ENCODE measurements around the gene MYL10.

MYL10 gene

DNA sequence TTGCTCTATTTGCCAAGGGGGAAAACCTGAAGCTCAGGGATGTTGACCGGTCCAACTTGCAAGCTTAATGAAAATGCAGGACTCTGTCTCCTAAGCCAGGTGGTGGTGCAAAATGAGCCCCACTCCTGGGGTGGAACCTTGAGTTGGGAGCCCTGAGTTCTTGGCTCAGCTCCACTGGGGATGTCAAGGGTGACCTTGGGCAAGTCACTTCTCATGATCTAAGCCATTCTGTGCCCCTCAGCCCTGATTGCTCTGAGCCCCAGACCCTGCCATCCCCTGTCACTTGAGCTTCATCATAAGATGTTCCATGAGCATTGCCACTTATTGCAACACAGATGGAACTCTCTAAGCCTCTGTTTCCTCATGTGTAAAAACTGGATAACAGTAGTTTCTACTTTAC lies 33.9 kb downstream of the MYL10 start:
- no peak for DNase-seq

DNA sequence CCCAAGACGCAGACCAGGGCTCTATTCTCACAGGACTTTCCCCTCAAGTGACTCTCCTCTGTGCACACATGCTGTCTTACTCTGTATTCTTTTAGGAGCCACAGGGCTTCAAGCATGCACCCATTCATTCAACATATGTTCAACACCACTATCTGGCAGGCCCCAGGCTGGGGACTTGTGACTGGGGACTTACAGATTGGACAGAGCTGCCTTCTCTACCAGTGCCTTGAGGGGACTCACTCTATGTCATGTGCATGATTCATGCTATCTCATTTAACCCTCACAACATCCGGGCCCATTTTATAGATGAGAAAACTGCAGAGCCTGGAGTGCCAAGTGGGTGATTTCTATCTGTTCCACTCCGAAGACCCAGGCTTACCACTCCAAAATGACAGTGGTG lies 34.3 kb downstream of the MYL10 start:
- no peak for DNase-seq

DNA sequence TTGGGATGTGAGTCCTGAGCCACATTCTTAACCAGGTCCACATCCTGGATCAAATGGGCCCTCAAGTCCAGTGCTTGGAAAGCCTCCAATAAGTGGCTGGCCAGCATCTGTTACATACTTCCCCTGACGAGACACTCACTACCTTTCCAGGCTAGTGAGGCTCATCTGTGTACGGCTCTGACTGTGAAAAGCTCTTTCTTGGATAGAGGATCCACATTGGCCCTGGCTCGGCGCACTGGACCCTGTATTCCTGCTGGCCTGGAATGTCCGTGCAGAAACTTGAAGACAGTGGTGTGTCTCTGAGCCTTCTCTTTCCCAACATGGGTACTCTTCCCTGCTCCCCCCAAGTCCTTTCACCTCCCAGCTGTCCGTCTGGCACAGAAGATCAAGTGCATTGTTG lies 35.5 kb downstream of the MYL10 start:
- DNase-seq, result no peak

DNA sequence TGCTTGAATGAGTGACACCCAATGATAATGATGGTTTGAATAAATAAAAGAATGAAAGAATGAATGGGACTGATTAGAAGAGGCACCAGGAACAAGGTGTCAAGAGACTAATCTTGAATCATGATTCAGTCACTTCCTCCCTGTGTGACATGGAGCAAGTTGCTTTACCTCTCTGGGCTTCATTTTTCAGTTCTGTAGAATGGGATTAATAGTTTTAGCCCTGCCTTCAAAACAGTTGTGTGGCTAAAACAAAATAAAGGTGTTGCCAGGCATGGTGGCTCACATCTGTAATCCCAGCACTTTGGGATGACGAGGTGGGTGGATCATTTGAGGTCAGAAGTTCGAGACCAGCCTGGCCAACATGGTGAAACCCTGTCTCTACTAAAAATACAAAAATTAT lies 37.6 kb downstream of the MYL10 start:
- DNase-seq, result no peak

DNA sequence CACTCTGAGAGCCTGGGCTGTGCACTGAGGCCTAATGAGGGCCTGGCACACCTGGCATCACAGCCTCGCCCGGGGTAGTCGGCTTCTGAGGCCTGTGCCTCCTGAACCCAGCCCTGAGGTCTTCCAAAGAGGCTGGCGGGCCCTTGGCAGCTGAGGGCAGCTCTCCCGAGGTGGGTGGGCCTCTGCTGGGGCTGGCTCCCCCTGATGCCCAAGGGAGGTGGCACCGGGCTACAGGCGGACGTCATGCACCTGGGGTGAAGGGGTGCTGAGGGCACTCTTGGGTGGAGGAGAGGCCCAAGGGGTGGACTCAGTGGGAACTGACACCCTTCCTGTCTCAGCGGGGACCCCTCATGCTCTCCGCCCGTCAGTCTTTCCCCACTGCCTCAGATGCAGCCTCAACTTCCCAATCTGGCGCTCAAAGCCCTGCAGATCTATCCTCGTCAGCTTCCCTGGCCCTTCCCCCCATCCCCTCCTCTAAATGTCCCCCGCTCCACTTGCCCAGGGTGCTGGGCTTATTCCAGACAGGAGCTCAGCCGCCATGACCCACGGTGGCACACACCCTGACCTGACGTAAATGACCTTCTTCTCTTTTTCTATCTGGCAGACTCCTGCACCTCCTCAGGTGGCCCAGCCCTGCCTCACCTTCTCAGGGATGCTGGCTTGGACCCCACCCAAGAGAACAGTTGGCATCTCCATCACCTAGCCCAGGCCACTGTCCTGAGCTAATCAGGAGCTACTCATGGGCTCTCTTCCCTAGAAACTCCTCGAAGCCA lies 38.2 kb downstream of the MYL10 start:
- DNase-seq, result no peak

DNA sequence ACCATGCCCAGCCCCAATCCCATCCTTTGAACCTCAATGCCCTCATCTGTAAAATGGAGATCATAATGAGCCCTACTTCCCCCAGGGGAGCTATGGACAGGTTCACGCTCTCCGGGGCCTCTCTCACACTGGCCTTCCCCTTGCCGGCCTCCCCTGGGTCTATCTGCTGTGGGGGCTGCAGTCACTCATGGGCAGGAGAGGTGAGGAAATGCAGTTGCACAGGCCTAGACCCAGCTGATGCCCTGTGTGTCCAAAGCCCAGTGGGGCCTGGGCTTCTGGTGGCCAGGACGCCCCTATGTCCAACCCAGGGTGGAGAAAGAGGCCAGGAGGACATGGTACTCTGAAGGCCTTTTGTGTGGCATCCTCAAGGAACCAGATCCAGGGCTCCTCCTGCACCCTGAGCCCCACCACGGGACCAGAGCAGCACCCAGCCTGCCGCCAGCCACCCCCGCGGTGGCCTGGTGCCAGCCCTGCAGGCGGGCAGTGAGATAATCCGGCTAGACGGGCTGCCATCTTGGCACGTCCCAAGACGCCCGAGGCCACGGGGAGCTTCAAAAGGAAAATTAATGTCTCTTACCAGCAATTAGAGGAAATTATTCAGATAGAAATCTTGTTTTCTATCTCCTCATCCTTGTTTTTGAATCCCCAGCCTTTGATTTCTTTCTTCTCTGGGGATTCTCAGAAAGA lies 39.0 kb downstream of the MYL10 start:
- no peak for DNase-seq

DNA sequence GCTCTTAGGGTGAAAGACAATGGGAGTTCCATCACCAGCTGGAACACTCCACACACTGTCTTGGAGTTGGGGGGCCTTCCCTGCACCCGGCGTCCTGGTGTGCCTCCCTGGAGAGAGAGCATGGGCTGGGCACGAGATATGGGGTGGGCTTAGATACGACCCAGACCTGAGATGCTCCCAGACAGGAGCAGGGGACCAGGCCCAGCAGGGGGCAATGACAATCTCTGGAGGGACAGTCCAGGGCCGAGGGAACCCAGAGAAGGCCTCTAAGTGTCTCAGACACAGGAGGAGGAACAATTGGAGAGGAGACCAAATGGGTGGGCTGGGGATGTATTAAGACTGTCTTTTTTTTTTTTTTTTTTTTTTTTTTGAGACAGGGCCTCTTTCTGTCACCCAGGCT lies 40.0 kb downstream of the MYL10 start:
- no peak for DNase-seq

DNA sequence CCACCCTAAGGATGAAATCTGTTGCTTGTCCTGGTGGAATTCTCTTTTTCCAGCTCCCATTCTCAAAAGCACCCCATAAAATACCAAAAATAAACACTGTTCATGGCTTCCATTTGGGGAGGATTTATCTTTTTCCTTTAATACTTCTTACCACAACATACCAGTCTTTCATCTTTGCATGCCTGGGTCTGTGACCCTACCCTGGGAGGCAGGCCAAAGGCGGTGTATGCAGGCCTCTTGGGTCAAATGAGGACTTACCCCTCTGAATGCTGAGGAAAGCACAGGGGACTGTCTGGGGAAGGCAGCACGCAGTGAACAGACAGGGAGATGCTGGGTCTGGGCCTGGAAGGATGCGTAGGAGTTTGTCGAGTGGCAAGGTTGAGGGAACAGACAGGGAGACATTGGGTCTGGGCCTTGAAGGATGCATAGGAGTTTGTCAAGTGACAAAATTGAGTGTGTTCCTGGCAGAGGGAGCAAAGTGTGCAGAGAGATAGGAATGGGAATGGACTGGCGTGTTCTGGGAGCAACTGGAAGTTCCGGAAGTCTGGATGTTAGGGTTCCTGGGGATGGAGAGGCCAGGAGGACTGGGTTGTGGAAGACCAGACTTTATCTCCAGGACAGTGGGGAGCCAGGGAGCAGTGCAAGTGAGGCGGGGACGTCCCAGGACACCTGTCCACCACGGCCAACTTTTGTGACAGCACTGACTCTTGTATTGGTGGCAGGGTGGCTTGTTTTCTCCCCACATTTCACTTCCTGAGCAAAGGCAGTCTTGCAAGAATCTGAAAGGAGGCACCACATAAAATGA lies 40.8 kb downstream of the MYL10 start:
- DNase-seq, result no peak

DNA sequence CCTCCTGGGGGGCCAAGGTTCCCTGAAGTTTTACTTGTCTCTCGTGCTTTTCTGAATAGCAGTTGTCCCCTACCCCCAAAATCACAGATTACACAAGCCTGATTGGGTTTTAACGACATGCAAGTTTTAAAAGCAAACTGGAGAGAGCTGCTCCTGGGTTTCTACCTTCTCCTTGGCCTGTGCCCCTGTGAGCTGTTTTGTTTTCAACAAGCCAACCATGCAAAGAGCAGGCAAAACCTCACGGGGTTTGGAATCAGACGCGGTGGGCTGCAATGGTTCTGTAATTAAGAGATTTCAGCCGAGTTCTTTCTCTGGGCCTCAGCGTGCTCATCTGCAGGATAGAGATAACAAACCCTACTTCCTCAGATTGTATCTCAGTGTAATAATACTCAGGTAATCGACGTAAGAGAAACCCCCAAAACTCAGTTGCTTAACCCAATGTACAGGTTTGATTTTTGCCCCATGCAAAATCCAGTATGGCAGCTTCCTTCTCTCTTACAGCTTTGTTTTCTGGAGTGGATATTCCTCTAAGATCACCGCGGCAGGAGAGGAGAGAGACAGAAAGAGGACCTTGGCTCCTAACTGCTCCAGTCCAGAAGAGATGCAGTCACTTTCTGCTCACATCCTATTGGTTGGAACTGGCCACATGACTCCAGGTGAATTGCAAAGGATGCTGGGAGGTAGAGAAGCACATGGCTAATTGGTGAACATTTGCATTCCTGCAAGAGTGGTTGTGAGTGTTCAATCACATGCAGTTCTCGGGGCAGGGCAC lies 42.0 kb downstream of the MYL10 start:
- DNase-seq, result no peak

DNA sequence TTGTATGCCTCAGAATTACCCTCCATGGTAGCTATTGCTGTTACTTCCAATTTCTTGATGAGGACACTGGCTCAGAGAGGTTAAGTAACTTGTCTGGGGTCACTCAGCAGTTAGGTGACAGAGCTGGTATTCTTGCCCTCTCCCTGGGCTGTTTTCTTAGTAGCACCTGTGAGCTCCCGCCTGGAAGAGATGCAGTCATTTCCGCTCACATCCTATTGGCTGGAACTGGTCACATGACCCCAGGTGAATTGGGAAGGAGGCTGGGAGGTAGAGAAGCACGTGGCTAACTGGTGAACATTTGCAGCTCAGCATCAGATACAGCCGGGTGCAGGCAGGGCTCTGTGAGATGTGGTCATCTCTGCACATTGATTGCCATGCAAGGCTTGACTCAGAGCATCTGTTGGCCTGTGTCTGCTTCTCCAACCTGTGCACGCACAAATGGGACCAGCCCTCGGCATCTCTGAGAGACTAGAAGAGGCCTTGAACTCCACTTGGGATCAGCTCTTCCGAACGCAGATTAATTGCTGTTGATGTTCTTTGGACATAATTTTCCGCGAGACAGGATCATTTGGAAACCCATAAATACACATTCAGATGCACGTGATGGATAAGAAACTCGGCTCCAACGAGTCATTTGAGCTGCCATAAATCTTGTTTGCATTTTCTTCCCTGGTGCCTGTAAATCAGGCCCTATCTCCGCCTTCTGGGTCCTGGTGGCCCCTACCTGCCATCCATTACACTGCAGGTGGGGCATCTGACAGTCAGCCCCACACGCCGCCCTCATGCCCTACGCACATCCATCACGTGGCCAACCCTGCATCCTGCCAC lies 42.8 kb downstream of the MYL10 start:
- no peak for DNase-seq

DNA sequence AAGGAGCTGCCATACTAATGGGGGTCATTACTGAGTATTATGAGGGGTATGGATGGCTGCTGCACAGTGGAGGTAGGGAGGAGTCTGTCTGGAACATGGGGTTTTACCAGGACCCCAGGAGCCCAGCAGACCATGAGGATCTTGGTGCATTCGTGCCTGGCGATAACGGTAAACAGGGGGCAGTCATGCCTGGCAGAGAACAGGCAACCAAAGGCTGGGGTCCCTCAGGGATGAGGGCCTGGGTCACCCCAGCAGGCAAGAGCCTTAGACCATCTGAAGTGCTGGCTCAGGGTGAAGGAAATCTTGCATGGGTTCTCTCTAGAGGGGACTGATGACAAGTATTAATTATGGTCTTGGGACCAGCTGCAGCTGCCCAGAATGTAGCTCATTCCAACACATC lies 46.1 kb downstream of the MYL10 start:
- no peak for DNase-seq

DNA sequence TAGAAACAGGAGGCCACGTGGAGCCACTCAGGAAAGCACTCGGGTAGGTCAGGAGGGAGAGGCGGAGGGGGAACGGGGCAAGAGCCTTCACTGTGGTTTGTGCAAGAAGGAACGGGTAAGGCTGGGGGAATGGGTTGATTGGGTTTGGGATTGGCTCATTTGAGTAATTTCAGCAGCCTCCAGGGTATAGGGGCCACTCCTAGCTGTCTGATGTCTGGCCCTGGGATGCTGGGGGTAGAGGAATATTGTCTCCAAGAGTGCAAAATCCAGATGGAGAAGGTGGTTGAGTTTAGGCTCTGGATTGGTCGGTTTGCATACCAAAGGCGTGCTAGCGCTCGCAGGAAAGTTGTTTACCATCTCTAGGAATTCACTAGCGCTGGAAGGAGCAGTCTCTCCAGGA lies 47.2 kb downstream of the MYL10 start:
- no peak for DNase-seq

DNA sequence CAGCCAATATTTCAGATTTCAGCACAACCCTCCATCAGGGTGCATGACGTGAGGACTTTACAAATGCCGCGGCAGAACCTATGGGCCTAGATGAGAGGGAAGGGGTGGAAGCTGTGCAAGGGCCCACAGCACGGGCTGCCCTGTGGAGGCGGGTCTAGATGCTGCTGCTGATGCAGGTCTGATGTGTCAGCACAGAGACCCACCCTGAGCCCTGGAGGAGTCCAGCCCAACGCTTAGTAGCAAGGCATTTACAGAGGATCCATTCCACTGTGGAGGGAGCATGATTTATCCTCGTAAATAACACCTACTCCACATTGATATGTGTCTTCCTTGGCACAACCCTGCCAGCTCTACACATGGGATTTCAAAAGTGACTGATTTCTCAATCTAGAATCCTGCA lies 48.5 kb downstream of the MYL10 start:
- DNase-seq, result no peak

DNA sequence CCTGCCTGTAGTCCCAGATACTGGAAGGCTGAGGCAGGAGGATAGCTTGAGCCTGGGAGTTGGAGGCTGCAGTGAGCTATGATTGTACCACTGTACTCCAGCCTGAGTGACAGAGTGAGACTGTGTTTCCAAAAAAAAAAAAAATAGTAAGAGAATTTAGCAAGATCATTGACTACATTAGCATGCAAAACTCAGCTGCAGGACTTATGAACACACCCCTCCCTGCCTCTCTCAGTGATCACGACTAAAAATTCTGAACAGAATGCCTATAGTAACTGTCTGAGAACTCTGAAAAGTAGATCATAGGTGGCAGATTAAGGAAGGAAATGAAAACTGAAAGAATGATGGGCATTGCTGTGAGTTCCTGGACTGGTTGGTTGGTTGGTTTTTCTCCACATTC lies 50.5 kb downstream of the MYL10 start:
- DNase-seq, result no peak

DNA sequence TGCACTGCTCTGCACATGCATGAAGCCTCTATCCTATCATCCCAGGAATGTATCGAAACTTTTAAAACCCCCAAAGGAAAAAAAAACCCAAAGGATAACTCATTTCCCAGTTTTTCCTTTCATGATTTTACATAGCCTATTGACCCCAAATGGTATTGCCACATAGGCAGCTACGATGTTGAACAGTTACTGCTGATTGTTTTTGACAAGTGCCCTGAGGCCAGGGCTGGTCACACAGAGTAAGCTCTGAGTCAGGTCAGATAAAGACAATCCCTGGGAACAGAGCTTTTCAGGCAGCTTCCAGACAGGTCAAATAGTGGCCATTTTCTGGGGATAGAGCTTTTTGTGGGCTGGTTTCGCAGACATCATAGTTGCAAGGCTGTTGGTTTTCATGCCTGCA lies 52.1 kb downstream of the MYL10 start:
- DNase-seq, result no peak

DNA sequence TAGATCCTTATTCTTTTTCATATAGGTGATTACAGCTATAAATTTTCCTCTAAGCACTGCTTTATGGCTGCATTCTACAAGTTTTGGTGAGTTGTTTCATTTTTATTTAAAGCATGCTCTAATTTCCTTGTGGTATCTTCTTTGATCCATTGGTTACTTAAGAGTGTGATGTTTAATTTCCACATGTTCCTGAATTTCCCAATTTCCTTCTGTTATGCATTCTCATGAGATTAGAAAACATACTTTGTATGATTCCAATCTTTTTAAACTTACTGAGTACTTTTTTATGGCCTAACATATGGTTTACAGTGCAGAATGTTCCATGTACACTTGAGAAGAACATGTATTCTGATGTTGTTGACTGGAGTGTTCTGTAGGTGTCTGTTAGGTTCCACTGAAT lies 53.4 kb downstream of the MYL10 start:
- peak; percentile 49 for DNase-seq

DNA sequence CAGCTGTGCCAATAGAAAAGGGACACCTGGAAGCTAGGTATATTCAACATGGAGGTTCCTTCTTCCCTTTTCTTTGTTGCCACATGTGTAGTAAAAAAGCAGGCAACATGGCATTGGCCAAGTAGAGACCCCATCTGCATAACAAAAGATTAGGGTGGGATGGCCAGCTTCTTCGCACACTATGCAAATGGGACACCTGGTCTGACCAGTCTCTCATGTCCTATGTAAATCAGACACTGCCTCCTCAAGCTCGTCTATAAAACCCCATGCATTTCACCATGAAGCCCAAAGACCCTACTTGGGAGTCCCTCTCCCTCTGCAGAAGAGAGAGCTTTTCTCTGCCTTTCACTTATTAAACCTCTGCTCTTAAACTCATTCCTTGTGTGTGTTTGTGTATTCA lies 53.9 kb downstream of the MYL10 start:
- no peak for DNase-seq

DNA sequence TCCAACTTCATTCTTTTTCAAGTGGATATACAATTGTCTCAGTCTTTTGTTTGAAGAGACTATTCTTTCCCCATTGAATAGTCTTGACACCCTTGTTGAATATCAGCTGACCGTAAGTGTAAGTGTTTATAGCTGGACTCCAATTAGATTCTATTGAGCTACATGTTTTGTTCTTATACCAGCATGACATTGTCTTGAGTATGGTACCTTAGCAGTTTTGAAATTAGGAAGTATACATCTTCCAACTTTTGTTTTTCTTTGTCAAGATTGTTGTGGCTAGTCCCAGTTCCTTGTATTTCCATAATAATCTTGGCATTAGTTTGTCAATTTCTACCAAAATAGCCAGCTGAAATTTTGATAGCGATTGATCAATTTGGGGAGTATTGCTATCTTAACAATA lies 56.9 kb downstream of the MYL10 start:
- DNase-seq, result no peak

DNA sequence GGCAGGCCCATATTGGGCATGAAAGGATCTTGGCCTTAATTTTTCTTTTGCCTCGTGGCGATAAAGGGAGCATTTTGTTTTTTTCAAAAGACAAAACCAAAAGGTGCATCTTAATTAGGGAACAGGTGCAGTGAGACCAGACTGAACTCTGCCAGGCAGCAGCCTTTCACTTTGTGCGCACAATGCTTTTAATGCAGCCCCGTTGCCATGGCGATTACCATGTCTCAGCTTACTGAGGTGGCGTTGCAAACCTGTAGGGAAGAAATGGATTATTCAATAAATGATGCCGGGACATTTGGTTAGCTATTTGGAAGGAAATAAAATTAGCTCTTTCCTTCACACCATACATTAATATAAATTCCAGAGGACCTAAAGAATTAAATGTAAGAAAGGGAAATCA lies 61.9 kb downstream of the MYL10 start:
- no peak for DNase-seq

DNA sequence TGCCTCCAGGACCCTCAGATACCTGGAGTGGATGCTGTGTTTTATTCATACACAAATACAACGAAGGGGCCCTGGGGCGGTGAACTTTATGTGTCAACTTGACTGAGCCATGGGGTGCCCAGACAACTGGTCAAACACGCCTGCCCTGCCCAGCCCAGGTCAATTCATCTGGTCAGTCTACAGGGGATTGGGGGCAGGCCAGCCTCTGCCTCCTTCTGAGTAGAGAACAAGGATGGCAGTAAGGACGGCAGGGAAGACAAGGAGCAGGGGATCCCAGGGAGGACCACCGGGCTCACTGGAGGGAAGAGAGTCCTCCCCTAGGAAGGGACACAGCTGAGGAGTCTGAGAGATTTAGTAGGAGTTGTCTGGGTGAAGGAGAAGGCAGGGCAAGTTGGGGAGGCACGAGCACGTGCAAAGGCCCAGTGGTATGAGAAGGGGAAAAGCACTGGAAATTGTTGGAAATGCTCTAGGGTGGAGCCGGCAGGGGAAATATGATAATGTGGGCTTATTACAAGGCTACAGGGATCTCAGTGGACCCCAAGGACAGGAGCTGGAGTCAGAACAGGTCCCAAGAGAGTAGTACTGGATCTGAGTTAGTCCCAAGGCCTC lies 63.4 kb downstream of the MYL10 start:
- no peak for DNase-seq

DNA sequence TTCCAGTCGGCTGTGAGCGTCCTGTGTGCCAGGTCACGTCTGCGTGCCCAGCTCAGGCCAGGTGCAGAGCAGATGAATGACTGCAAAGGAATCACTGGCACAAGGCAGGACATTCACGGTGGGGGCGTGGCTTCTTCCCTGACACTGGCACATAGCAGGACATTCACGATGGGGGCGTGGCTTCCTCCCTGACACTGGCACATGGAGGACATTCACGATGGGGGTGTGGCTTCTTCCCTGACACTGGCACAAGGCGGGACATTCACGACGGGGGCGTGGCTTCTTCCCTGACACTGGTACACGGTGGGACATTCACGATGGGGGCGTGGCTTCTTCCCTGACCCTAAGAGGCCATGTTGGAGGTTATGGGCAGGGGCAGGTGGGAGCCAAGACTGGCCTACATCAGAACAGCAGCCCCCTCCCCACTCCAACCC lies 64.3 kb downstream of the MYL10 start:
- no peak for DNase-seq

All from fibroblast of skin of right quadriceps (primary cell).